ENCODE data around the gene SPDEF.

Gene SPDEF

DNA sequence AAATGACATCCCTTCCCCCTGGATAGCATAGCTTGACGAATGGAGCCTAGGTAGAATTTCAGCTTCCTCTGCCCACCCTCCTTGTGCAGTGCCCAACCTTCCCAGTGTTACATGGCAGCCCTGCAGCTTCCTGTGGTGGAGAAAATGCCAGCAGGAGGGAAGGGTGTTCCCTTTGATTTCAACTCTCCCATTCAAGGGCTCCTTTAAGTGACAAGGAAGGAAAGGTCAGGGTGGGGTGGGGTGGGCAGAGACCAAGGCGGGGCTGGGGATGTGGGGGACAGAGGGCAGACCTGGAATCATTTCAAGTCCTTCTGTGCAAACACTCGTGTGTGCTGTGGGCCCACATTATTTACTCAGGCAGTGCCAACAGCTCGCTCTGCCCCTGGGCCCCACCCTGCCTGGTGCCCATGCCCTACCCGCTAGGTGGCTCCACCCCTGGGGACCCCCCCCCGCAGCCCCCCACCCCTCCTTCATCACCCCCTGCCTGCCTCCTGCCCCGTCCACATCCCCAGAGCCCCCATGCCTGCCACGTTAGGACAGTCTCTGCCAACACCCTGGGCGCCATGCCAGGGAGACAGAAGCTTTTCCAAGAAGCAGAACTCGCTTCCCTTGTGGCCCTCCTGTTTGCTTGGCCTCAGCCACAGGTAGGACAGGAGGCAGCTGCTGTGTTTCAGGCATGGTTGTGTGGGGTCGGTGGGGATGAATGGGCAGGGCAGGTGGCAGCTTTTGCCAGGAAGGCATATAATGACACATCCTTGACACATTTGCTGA, 9.4 kb downstream of the SPDEF start:
- no peak for DNase-seq (ENCODE audit: extremely low read depth in 1 of 2, low read depth in 1 of 2)

DNA sequence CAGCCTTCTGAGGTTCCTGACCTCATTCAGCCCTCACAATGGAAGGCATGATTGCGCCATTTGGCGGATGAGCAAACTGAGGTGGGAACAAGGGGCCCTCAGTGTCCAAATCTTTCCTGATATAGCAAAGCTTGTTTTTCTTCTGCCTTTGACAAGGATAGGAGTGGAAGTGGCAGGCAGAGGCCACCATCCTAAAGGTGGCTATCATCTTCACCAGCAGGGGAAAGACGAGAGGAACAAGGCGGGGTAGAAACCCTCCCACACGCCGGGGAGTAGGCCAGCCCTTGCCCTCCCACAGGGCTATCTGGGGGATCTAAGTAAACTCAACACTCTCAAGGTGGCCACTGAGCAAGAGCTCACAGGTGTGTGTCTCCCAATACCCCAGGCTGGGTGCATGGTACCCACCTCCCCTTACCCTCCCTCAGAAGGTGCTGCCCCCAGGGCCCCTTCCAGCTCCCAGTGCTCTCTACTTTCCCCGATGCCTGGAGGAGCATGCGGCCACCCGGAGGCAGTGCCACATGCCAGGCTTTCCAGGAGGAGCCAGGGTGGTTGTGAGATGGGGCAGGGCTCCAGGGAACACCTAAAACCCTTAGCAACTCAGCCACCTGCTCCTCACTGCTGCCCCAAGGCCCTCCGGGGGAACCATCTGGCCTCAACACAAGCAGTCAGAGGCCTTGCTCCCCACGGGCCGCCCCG, 11.2 kb downstream of the SPDEF start:
- no peak for DNase-seq (ENCODE audit: extremely low read depth in 1 of 2, low read depth in 1 of 2)

DNA sequence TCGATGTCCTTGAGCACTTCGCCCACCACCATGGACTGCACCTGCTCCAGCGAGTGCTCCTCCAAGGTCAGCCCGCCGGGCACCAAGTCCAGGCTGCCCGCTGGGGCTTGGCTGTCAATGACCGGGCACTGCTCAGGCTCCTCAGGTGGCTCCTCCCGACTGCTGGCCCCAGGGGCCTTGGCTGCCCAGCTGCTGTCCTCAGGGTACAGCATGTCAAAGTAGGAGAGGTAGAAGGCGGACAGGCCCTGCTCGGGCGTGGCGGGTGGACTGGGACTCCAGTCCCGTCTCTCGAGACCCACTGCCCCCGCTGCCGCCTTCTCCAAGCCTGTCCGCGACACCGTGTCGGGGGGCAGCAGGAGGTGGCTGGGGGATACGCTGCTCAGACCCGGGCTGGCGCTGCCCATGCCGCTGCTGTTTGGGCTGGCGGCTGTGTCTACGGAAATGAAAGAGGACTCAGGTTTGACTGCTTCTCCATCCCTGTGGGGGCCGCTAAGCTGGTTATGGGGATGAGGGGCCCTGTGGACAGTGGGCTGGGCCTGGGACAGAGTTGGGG, 12.0 kb downstream of the SPDEF start:
- no peak for DNase-seq (ENCODE audit: extremely low read depth in 1 of 2, low read depth in 1 of 2)

DNA sequence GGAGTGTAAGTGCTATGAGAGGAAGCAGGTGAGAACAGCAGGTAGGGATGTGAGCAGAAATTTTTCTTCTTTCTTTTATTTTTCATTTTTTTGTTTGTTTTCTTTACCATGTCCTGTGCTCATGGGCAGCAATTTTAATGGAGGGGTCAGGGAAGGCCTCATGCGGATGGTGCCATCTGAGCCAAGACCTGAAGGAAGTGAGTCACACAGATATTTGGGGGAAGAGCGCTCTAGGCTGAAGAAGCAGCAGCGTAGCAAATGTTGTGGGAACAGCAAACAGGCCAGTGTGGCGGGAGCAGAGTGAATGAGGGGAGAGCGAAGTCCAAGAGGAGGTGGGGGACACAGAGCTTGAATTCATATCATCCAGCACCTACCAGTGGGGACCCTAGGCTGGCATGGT, 12.7 kb downstream of the SPDEF start:
- no peak for DNase-seq (ENCODE audit: extremely low read depth in 1 of 2, low read depth in 1 of 2)

DNA sequence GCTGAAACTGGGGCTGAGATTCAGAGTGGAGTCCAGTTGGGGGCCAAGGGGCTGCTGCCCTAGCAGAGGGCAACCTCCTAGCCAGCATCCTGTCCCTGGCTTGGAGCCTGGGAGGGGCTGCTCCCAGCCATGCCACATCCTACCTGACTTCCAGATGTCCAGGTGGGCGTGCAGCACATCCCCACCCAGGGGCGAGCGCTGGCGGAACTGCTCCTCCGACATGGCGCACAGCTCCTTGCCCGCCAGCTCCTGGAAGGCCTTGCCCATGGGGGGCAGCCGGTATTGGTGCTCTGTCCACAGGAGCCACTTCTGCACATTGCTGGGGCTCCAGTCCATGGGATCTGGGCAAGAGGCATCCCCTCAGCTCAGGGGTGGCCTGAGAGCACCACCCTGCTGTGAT, 15.3 kb downstream of the SPDEF start:
- DNase-seq (ENCODE audit: extremely low read depth in 1 of 2, low read depth in 1 of 2): no peak

DNA sequence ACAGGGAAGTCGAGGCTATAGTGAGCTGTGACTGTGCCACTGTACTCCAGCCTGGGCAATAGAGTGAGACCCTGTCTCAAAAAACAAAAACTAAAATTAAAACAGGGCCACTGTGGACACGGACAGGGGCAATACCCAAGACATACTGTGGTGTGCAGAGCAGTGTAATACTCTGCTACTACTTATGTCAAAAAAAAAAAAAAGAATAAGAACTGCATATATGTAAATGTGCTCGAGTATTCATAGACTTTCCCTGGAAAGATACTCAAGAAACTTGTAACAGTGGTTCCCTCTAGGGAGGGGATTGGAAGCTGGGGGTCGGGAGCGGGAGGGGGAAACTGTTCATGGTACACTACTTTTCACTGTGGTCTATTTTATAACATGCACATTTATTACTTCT, 15.9 kb downstream of the SPDEF start:
- DNase-seq (ENCODE audit: extremely low read depth in 1 of 2, low read depth in 1 of 2): no peak

DNA sequence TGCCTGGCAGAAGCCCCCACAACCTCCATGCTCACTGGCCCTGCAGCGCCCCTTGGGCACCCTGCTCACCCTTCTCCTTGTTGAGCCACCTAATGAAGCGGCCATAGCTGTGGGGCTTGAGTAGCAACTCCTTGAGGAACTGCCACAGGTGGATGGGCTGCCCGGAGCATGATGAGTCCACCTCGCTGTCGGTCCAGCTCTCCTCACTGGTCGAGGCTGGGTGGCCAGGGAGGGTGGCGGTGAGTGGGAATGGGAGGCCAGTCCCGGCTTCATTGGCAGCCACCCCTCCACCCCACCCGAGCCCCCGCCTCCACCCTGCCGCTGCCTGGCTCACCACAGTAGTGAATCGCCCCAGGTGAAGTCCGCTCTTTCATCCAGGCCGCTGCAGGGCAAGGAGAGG, 16.9 kb downstream of the SPDEF start:
- DNase-seq (ENCODE audit: extremely low read depth in 1 of 2, low read depth in 1 of 2): no peak

DNA sequence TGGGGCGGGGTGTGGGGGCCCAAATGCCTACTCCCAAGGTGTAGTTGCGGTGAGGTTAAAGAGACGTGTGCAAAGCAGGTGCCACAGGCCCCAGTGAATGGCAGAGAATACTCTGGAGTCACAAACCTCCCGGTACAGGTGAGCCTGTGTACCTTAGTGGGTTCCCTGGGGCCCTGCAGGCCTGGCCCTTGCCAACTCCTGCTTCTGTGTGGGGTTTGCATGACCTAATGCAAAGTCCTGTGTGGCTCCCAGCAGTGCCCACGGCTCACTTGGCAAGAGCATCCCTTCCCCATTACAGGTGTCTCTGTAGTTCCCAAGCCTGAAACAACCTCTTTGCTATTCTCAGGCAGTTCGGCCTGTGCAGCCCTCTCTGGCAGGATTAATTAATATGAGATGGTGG, 17.5 kb downstream of the SPDEF start:
- no peak for DNase-seq (ENCODE audit: extremely low read depth in 1 of 2, low read depth in 1 of 2)

DNA sequence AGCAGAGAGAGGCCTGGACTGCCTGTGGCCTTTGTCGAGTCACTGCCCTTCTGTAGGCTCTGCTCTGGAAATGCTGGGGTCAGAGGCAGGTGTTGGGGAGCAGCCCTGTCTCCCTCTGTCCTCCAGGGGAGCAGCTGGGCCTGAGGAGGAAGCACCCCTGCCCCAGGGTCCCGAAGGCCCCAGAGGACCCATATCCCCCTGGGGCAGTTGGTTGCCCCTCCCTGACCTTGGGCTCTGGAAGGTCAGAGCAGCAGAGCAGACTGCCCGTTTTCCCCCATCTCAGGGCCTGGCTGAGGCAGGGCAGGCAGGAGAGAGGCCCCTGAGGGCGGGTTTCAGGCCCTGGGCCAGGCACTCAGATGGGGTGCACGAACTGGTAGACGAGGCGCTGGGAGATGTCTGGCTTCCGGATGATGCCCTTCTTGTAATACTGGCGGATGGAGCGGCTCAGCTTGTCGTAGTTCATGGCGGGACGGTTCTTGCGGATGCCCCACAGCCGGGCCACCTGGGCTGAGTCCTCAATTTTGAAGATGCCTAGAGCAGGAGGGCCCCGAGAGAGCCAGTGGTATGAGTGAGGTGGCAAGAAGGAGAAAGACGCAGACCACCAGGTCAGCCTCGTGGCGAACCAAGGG, 18.1 kb downstream of the SPDEF start:
- no peak for DNase-seq (ENCODE audit: extremely low read depth in 1 of 2, low read depth in 1 of 2)

DNA sequence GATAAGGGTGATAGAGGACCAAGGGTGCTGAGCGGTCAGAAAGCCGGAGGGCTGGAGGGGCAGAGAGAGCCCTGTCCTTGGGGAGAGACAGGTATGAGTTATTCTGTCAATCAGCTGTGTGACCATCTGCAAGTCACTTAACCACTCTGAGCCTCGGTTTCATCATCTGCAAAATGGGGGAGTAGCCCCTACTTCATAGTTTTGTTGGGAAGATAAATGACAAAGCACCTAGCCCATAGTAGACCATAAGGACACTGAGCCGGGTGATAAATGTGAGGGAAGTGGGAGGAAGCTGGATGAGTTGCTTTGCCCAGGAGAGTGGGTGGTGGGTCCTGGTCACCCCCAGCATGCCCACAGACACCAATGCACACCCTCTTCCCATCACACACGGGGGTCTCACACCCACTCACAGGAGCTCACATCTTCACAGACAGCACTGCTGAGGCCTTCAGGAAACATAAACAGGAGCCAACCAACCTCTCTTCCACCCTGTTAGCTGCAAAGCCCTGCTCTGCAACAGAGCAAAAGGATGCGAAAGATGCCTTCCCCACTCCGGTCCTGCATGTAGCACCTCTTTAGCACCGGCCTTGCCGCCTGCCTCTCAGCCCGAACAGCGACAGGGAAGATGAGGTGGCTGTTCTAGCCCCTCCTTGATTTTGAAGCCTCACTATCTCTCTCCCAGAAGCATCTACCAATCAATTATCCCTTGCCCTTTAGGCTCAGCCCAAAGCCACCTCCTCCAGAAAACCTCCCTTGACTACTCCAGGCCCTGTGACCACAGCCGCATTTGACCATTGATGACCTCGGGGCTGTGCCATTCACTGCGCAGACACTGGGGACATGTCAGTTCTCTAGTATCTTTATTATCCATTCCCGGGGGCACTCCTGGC, 18.9 kb downstream of the SPDEF start:
- no peak for DNase-seq (ENCODE audit: extremely low read depth in 1 of 2, low read depth in 1 of 2)

DNA sequence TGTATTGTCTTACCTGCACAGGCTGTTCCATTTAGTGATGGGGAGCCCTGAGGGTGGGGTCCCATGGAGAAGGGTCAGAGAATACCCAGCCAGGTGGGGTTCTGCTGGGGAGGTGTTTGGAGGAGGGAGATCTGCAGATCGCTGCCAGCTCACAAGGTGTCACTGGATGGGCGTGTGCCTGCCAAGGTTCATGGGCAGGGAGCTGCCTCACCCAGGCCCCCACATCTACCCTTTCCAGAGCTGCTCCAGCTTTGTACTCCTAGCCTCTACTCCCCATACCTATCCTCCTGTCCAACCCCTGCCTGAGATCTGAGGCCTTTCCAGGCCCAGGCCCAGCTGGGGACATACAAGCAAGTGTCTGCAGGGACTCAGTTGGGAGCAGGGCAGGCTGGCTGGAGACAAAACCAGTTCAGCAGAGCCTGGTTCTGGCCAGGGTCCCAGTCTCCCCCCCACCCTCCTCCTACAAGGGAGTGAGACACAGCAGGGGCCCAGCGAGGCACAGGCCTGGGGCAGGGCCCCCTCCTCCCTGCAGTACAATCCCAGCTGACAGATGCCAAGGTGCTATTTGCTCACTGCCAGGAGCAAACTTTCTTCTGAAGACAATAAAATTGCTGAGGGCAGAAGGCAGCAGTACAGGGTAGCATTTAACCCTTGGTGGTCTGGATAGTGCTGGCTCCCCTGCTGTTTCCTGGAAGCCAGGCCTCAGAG, 19.7 kb downstream of the SPDEF start:
- no peak for DNase-seq (ENCODE audit: extremely low read depth in 1 of 2, low read depth in 1 of 2)

DNA sequence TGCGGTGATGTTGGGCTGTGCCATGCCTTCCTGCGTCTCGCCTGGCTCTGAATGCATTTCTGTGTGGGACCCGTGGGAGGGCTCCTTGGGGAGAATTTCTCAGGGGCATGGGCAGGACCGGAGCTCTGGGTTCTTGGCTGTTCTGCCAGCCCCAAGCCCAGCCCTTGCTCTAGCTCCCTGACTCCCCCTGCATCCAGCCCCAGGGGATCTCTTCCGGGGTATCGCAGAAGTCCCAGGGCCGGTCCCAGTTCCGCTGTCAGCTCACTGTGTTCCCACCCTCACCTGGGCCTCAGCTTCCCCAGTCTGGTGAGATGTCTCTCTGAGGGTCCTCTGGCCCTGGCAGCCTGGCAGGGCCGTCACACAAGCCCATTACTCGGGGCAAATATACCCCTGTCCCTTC, 20.5 kb downstream of the SPDEF start:
- DNase-seq (ENCODE audit: extremely low read depth in 1 of 2, low read depth in 1 of 2): no peak

DNA sequence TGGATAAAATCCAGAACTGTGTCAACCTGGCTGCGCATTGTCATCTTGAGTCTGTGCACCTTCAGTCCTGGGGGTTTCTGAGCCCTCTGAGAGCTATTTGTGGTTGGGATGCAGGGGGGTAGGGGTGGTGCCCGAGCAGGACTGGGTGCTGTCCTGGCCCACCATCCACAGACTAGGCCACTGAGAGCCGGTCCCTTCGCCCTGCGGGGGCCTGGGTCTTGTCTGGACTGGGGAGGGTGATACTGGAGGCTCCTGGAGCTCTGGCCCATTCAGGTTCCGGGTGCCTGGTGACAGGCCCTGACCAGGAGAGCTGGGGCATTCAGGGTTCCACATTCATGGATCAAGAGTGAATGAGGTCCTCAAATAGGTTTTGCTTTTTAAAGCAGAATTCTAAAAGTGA, 20.9 kb downstream of the SPDEF start:
- DNase-seq (ENCODE audit: extremely low read depth in 1 of 2, low read depth in 1 of 2): no peak

DNA sequence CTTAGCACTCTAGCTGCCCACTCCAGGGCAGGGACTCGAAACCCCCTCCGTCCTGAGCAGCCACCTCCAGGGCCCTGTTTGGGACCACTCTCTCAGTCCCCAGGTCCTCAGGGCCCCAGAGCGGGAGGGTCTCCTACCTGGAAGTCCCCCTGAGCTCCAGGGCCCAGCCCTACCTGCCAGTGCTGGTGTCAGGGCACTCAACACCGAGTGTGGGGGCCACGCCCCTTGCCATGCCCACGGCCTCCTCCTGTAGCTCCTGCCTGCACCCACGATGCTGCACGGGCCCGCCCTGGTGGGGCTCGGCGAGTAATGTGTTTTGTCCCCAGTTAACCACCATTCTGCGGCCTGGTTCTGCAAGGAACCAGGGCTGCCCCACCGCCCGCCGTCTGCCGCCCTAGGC, 21.5 kb downstream of the SPDEF start:
- DNase-seq (ENCODE audit: extremely low read depth in 1 of 2, low read depth in 1 of 2): no peak

DNA sequence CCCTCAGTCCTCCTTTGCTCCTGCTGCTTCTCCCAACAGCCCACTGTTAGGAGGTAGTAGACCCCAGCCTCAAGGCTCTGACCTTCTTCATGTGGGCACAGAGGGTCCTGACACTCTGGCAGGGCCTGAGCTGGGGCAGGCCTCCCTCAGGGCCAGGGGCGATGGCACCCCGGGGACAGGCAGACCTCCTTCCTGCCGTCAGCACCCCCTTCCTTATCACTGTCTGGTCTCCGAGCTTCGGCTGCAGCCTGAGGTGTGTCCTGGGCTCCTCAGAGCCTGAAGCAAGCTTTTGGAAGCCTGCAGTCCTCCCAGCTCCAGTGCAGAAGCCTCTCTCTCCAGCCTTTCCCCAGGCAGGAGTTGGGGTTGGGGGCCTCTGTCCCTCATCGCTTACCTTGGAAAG, 22.0 kb downstream of the SPDEF start:
- DNase-seq (ENCODE audit: extremely low read depth in 1 of 2, low read depth in 1 of 2): no peak

DNA sequence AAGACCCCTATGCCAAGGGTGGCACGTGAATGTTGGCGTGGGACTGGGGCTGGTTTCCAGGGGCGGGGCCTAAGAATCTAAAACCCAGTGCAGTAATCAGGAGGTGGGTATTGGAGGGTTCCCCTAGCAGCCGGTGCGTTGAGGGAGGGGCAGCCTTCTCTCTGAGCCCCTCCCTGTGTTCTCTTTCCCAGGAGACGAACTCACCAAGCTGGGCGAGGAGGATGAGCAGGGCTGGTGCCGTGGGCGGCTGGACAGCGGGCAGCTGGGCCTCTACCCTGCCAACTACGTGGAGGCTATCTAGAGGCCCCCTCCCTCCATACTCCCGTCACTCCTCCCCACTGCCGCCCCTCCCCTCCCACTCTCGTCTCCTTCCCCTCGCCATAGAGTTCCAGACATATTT, 23.9 kb downstream of the SPDEF start:
- DNase-seq (ENCODE audit: extremely low read depth in 1 of 2, low read depth in 1 of 2): no peak

DNA sequence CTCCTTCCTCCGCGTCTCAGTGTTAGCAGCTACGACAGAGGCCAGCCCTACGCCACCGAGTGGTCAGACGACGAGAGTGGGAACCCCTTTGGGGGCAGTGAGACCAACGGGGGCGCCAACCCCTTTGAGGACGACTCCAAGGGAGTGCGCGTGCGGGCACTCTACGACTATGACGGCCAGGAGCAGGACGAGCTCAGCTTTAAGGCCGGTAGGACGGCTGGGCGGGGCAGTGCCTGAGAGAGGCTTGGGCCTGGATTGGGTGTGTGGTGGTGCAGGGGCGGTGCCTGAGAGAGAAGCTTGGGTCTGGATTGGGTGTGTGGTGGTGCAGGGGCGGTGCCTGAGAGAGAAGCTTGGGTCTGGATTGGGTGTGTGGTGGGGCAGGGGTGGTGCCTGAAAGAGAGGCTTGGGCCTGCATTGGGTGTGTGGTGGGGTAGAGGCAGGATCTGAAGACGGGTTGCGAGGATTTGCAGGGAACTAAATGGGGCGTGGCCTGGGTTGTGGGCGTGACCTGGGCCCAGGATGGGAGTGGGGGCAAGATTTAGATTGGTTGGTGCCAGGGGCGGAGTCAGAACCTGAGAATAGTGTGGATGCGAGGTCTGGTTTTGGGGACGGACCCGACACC, 24.4 kb downstream of the SPDEF start:
- DNase-seq (ENCODE audit: extremely low read depth in 1 of 2, low read depth in 1 of 2): no peak

DNA sequence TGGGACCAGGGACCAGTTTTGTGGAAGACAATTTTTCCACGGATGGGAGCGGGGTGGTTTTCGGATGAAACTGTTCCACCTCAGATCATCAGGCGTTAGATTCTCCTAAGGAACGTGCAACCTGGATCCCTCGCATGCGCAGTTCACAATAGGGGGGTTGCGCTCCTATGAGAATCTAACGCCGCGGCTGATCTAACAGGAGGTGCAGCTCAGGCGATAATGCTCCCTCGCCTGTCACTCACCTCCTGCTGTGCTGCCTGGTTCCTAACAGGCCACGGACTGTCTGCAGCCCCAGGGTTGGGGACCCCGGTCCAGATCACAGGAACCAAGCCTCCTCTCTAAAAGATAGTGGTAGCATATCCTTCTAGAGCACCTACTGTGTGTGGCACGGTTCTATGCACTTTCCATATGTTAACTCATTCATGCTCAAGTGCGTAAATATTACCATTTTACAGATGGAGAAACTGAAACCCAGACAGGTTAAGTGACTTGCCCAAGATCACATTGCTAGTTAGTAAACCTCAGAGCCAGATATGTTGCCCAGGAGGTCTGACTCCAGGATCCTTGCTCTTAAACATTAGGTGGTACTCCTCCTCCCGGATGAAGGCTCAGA, 25.3 kb downstream of the SPDEF start:
- no peak for DNase-seq (ENCODE audit: extremely low read depth in 1 of 2, low read depth in 1 of 2)

DNA sequence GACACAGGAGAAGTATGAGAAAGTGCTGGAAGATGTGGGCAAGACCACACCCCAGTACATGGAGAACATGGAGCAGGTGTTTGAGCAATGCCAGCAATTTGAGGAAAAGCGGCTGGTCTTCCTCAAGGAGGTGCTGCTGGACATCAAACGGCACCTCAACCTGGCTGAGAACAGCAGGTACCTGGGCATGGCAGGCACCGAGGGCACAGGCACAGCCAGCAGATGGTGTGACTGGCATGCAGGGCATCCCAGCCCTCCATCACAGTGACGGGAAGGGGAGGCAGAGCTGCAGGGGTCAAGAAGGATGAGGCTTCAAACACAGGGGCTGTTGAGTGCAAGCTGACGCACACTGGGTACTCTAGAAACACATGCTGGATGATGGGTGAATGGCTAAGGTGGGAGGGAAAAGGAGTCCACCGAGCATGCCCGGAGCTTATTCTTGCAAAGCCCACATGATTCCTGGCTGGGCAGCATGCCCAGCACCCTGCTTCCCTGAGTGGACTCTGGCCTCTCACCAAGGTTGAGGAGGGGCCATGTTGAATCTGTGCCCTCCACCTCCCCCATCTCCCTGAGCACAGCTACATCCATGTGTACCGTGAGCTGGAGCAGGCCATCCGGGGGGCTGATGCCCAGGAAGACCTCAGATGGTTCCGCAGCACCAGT, 26.3 kb downstream of the SPDEF start:
- DNase-seq (ENCODE audit: extremely low read depth in 1 of 2, low read depth in 1 of 2): no peak

Measured in stimulated activated CD8-positive, alpha-beta memory T cell treated with anti-CD3 and anti-CD28 coated beads, Interleukin-7, amount 100 ng/mL, for 48 hours (primary cell).